Endothelial cell of umbilical vein (primary cell): ENCODE results near the gene CCT2. TPM values are rescaled to one million over a fixed set of nuclear protein-coding genes. Genes with fewer than 3 reads are reported as not detected.

ENCODE experiments used
- BruUV-seq: library from RNA; stranded (reverse); fragments of 400-500 nt; replicated peaks from 2 replicates; lab custom pipeline; 2021; lab: Mats Ljungman, UMichigan
- CTCF ChIA-PET: fragments of 300-600, 350-600 bp; sonication (Branson Sonifier 250); formaldehyde crosslinking; loops from one replicate; lab custom pipeline; 2021; ENCODE audit warnings: antibody characterized with exemption, inconsistent platforms; lab: Charles Lee
- POLR2A ChIA-PET: fragments of 300-600, 350-600 bp; sonication (Branson Sonifier 250); formaldehyde crosslinking; loops from one replicate; lab custom pipeline; 2021; ENCODE audit warnings: antibody characterized with exemption, inconsistent platforms; lab: Charles Lee
- DNase-seq: peaks from one replicate; pipeline ENCODE4 v3.0.0-alpha.2; 2011; ENCODE audit warnings: low read depth, low spot score
- FAIRE-seq: peaks from 2 replicates; lab custom pipeline; 2011; peaks lifted over from hg19 to GRCh38; lab: Jason Lieb, UNC
- H2AFZ ChIP-seq: 2 replicates; pipeline ENCODE4 v1.6.0; 2012; ENCODE audit warnings: low read depth, low read length, control low read depth, inconsistent platforms
- H3K27ac ChIP-seq: 2 replicates; pipeline ENCODE4 v1.5.1; 2011; ENCODE audit warnings: low read depth, mild to moderate bottlenecking, control low read depth, low read length, moderate library complexity; ENCODE audit not compliant: insufficient read depth
- H3K27me3 ChIP-seq, 2 experiments: 2 replicates each; pipeline versions ENCODE4 v1.6.0 to v1.6.1; 2011; ENCODE audit warnings: low read length in 2 of 2, mixed read lengths in 1 of 2; ENCODE audit not compliant: control insufficient read depth in 2 of 2, insufficient read depth in 2 of 2
- H3K36me3 ChIP-seq, 2 experiments: 2 replicates in 1 of 2; 3 replicates in 1 of 2; pipeline ENCODE4 v1.5.1; 2011; ENCODE audit warnings: low read length in 2 of 2, mild to moderate bottlenecking in 1 of 2, moderate library complexity in 1 of 2; ENCODE audit not compliant: control insufficient read depth in 2 of 2, insufficient read depth in 2 of 2; ENCODE audit errors: extremely low read depth in 1 of 2
- H3K4me1 ChIP-seq: 3 replicates; pipeline ENCODE4 v1.5.1; 2011; ENCODE audit warnings: mild to moderate bottlenecking, low read length; ENCODE audit not compliant: control insufficient read depth, insufficient read depth; ENCODE audit errors: extremely low read depth
- H3K4me2 ChIP-seq: 2 replicates; pipeline ENCODE4 v1.6.1; 2011; ENCODE audit warnings: low read length, control low read depth, mixed read lengths; ENCODE audit not compliant: insufficient read depth
- H3K4me3 ChIP-seq, 3 experiments: fragments of 200-600 bp in 1 of 3; sonication (generic), shearing (Covaris generic) in 1 of 3; replicated peaks in 1 of 3; 2 replicates each; pipeline ENCODE4 v1.5.1; 2011 to 2016; ENCODE audit warnings: control low read depth in 3 of 3, low read length in 3 of 3, mild to moderate bottlenecking in 2 of 3, inconsistent platforms in 1 of 3, low read depth in 1 of 3, moderate library complexity in 1 of 3; ENCODE audit not compliant: insufficient read depth in 1 of 3
- H3K79me2 ChIP-seq: 2 replicates; pipeline ENCODE4 v1.6.0; 2012; ENCODE audit warnings: low read length, inconsistent platforms; ENCODE audit not compliant: control insufficient read depth, insufficient read depth
- H3K9ac ChIP-seq: replicated peaks from 2 replicates; pipeline ENCODE3; 2011; ENCODE audit warnings: low read length, control low read depth; ENCODE audit not compliant: insufficient read depth; ENCODE audit errors: extremely low read depth
- H3K9me1 ChIP-seq: replicated peaks from 3 replicates; pipeline ENCODE4 v1.6.0; 2011; ENCODE audit warnings: mild to moderate bottlenecking, low read length; ENCODE audit not compliant: control insufficient read depth, insufficient read depth; ENCODE audit errors: extremely low read depth
- H3K9me3 ChIP-seq: replicated peaks from 2 replicates; pipeline ENCODE4 v1.5.1; 2012; ENCODE audit warnings: low read length, inconsistent platforms; ENCODE audit not compliant: control insufficient read depth, insufficient read depth
- H4K20me1 ChIP-seq: replicated peaks from 2 replicates; pipeline ENCODE3; 2011; ENCODE audit warnings: mild to moderate bottlenecking, low read length; ENCODE audit not compliant: control insufficient read depth, insufficient read depth; ENCODE audit errors: extremely low read depth
- CTCF ChIP-seq, 2 donors: IDR thresholded peaks; 1 replicate in 1 of 2; 2 replicates in 1 of 2; pipeline ENCODE4 v1.5.1; 2011; ENCODE audit warnings: low read length in 2 of 2, mild to moderate bottlenecking in 2 of 2, moderate library complexity in 2 of 2, control low read depth in 1 of 2, inconsistent platforms in 1 of 2, low read depth in 1 of 2; ENCODE audit not compliant: insufficient read depth in 1 of 2; ENCODE audit errors: extremely low read depth in 1 of 2
- EZH2 ChIP-seq: IDR thresholded peaks from 2 replicates; pipeline ENCODE4 v1.6.1; 2012; ENCODE audit warnings: borderline replicate concordance, low read depth, mild to moderate bottlenecking, moderate library complexity, low read length, inconsistent platforms; ENCODE audit not compliant: severe bottlenecking
- GATA2 ChIP-seq: IDR thresholded peaks from 2 replicates; pipeline ENCODE4 v1.7.0; 2011; ENCODE audit warnings: low read depth, mild to moderate bottlenecking, moderate library complexity, mixed read lengths, low read length; ENCODE audit not compliant: insufficient read length, insufficient read depth
- JUN ChIP-seq: IDR thresholded peaks from 2 replicates; pipeline ENCODE4 v1.6.1; 2011; ENCODE audit warnings: borderline replicate concordance, low read depth; ENCODE audit not compliant: insufficient read length, insufficient read depth
- MYC ChIP-seq: IDR thresholded peaks from one replicate; pipeline ENCODE4 v1.6.1; 2011; ENCODE audit warnings: mild to moderate bottlenecking, low read depth, low read length
- POLR2A ChIP-seq: IDR thresholded peaks from 2 replicates; pipeline ENCODE4 v1.6.1; 2012; ENCODE audit warnings: low read depth, mild to moderate bottlenecking, control low read depth, low read length
- POLR2AphosphoS5 ChIP-seq: IDR thresholded peaks from 2 replicates; pipeline ENCODE4 v1.6.1; 2012; ENCODE audit warnings: low read depth, mild to moderate bottlenecking, control low read depth, low read length, moderate library complexity; ENCODE audit not compliant: insufficient read depth
- dilution Hi-C: fragments of 300-500 bp; cut with MboI; formaldehyde crosslinking; loops from one replicate; pipeline ENCODE4 v1.15.0; 2019; ENCODE audit warnings: low sequenced_read_pairs; ENCODE audit not compliant: extremely low pct_ligation_motif_present
- intact Hi-C: fragments of 100-400 bp; cut with micrococcal nuclease; formaldehyde crosslinking; loops from one replicate; pipeline ENCODE4 v1.10.0; 2022
- polyA plus RNA-seq, 4 experiments: library from polyadenylated mRNA; depleted of rRNA in 3 of 4; stranded (reverse) in 3 of 4; unstranded in 1 of 4; fragments of >200 nt; gene quantifications; 2 replicates each; pipeline versions ENCODE4 v1.2.1 to v1.2.3, GENCODE V29; 2011 to 2012; ENCODE audit warnings: missing spikeins in 1 of 4
- total RNA-seq: library from RNA; stranded (reverse); gene quantifications from 2 replicates; pipeline ENCODE4 v1.2.3, GENCODE V29; 2021
- TF ChIP-seq, protein P1 (sequence below): IDR thresholded peaks from 2 replicates; pipeline ENCODE4 v1.6.1; 2011; ENCODE audit not compliant: insufficient read depth, insufficient read length

The CCT2 gene
- total and polyA plus RNA-seq, 2 donors (not counting 3 experiments of a cell fraction or from before 2014, with no cell fraction given): 138 to 245 TPM

DNA sequence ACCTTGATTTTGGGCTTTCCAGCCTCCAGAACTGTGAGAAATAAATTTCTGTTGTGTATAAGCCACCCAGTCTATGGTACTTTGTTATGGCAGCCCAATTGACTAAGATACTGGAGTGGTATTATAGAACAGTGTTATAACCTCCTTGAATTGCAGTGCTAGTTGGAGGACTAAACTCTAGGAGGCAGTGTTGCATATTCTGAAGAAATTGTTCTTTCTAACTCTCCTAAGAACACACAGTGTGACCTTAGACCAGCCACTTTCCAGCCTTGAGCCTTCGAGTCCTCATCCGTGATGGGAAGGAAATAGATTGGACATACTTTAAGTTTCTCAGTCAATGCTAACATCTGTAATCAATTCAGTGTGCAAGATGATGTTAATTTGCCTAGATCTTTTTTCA lies 47.8 kb downstream of the CCT2 start:
- FAIRE-seq: peak; percentile 24
- Histone ChIP-seq H2AFZ (no peak overlapping the region), H3K36me3 (no peaks in the 10 kb centered on the region), H3K79me2 (no peaks in the 10 kb centered on the region), H3K4me3 (no peak overlapping the region), H4K20me1 (no peaks in the 10 kb centered on the region), H3K27ac (no peak overlapping the region), H3K4me2 (no peak overlapping the region), H3K4me1 (no peaks in the 10 kb centered on the region), H3K9ac (no peak overlapping the region), H3K9me1 (no peaks in the 10 kb centered on the region), H3K27me3 (no peaks in the 10 kb centered on the region), H3K9me3 (no peaks in the 10 kb centered on the region)
- intact Hi-C loops: no loop called here
- ChIA-PET CTCF (no interaction called here), POLR2A (no interaction called here)
- no peak for DNase-seq
- no TSS peak for BruUV-seq
- TF ChIP-seq CTCF (IDR thresholded peaks at IDR 0.05; ENCODE audit: extremely low read depth in 1 of 2, insufficient read depth in 1 of 2, low read depth in 1 of 2, low read length in 2 of 2) (no peak), GATA2 (no peak), POLR2A (no peak), MYC (no peak), JUN (no peak), EZH2 (no peak), POLR2AphosphoS5 (no peak)
- TF ChIP-seq, protein P1, sequence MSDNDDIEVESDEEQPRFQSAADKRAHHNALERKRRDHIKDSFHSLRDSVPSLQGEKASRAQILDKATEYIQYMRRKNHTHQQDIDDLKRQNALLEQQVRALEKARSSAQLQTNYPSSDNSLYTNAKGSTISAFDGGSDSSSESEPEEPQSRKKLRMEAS: no peak
- dilution Hi-C loops: no loop called here
